KMS-11 (cell line): Measurements from ENCODE around the gene GALNT2.

Experiments used
- H2AFZ ChIP-seq: fragments of 200-600 bp; sonication (generic); 2 replicates; pipeline ENCODE4 v1.6.1; 2016; ENCODE audit warnings: antibody characterized with exemption, mixed run types, low read depth
- H3K27ac ChIP-seq: fragments of 200-600 bp; sonication (generic); 2 replicates; pipeline ENCODE4 v1.6.1; 2016; ENCODE audit warnings: mild to moderate bottlenecking, mixed run types
- H3K27me3 ChIP-seq: fragments of 200-600 bp; sonication (generic); 2 replicates; pipeline ENCODE4 v1.6.1; 2017; ENCODE audit warnings: mild to moderate bottlenecking, low read depth, mixed run types, moderate library complexity; ENCODE audit not compliant: insufficient read depth
- H3K36me3 ChIP-seq: fragments of 200-600 bp; sonication (generic); 2 replicates; pipeline ENCODE4 v1.6.1; 2017; ENCODE audit warnings: mild to moderate bottlenecking, mixed run types; ENCODE audit not compliant: insufficient read depth
- H3K4me1 ChIP-seq: fragments of 200-600 bp; sonication (generic); 2 replicates; pipeline ENCODE4 v1.6.1; 2016; ENCODE audit warnings: mild to moderate bottlenecking, low read depth, mixed run types; ENCODE audit not compliant: poor library complexity, severe bottlenecking
- H3K4me2 ChIP-seq: fragments of 200-600 bp; sonication (generic); 2 replicates; pipeline ENCODE4 v1.7.0; 2016; ENCODE audit warnings: mild to moderate bottlenecking, mixed run types
- H3K4me3 ChIP-seq: fragments of 200-600 bp; sonication (generic); IDR thresholded peaks from 2 replicates; pipeline ENCODE4 v1.6.1; 2017; ENCODE audit warnings: low read depth, low read length, mixed read lengths; ENCODE audit not compliant: insufficient read depth
- H3K79me2 ChIP-seq: fragments of 200-600 bp; sonication (generic); 2 replicates; pipeline ENCODE4 v1.6.1; 2016; ENCODE audit warnings: low read depth, mixed run types; ENCODE audit not compliant: insufficient read depth
- H3K9ac ChIP-seq: fragments of 200-600 bp; sonication (generic); 2 replicates; pipeline ENCODE4 v1.6.1; 2016; ENCODE audit warnings: mild to moderate bottlenecking, mixed run types
- H4K20me1 ChIP-seq: fragments of 200-600 bp; sonication (generic); 2 replicates; pipeline ENCODE4 v1.6.1; 2016; ENCODE audit warnings: mild to moderate bottlenecking, mixed run types; ENCODE audit not compliant: insufficient read depth
- CTCF ChIP-seq: fragments of 200-600 bp; sonication (generic); conservative IDR thresholded peaks from 2 replicates; pipeline ENCODE4 v1.6.1; 2017; ENCODE audit warnings: low read depth, mild to moderate bottlenecking, antibody characterized with exemption, low read length, moderate library complexity, mixed read lengths

GALNT2 gene

GRCh38 chr1:230186003-230186863 lies 119.2 kb downstream of the GALNT2 start:
- no peak for TF ChIP-seq CTCF
- H3K4me2 ChIP-seq, result no peak overlapping the region
- no peak overlapping the region for H3K9ac ChIP-seq

DNA sequence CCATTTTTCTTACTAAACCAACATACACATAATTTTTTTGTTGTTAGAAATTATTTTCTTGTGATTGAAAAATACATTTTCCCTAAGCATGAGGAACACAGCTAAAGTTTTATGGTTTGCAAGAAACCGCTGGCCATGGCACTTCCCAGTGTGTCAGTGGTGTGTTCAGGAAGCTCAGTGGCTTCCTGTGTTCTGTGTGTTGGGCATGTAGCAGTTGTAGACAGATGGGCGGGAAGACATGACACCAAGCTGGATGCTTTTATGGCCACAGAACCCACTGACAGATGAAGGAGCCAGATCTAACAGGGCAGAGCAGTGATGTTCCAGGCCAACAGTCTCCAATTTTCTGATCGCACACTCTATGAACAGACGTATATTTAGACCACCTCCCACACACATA lies 119.8 kb downstream of the GALNT2 start:
- Histone ChIP-seq H3K4me2 (no peak overlapping the region), H3K9ac (no peak overlapping the region)

More at GRCh38 chr1:230186003-230186863, 119.2 kb downstream of the GALNT2 start:
- peaks cover 2% of the 10 kb centered on the region for H3K4me1 ChIP-seq
- peaks cover 70% of the 10 kb centered on the region for H3K79me2 ChIP-seq
- no peak overlapping the region for H2AFZ ChIP-seq
- no peak overlapping the region for H3K27ac ChIP-seq
- H3K4me3 ChIP-seq, result no peak overlapping the region
- H3K27me3 ChIP-seq, result no peaks in the 10 kb centered on the region
- no peaks in the 10 kb centered on the region for H4K20me1 ChIP-seq
- H3K36me3 ChIP-seq, result no peaks in the 10 kb centered on the region

GRCh38 chr1:230187290-230187689 lies 120.3 kb downstream of the GALNT2 start:
- Histone ChIP-seq H3K4me1 (no peaks in the 10 kb centered on the region), H3K4me2 (no peak overlapping the region), H3K79me2 (peaks cover 68% of the 10 kb centered on the region), H3K9ac (no peak overlapping the region), H3K4me3 (no peak overlapping the region), H3K27ac (no peak overlapping the region), H2AFZ (no peak overlapping the region), H3K27me3 (no peaks in the 10 kb centered on the region), H3K36me3 (no peaks in the 10 kb centered on the region), H4K20me1 (no peaks in the 10 kb centered on the region)
- no peak for TF ChIP-seq CTCF

More for the DNA sequence above, 119.8 kb downstream of the GALNT2 start:
- no peak for TF ChIP-seq CTCF
- Histone ChIP-seq H3K36me3 (no peaks in the 10 kb centered on the region), H3K4me3 (no peak overlapping the region), H2AFZ (no peak overlapping the region), H3K27me3 (no peaks in the 10 kb centered on the region), H4K20me1 (no peaks in the 10 kb centered on the region), H3K4me1 (no peaks in the 10 kb centered on the region), H3K79me2 (peaks cover 68% of the 10 kb centered on the region), H3K27ac (no peak overlapping the region)

GRCh38 chr1:230188826-230189225 lies 121.8 kb downstream of the GALNT2 start:
- Histone ChIP-seq H3K4me1 (no peaks in the 10 kb centered on the region), H3K36me3 (no peaks in the 10 kb centered on the region), H3K4me2 (no peak overlapping the region), H4K20me1 (no peaks in the 10 kb centered on the region), H3K27me3 (no peaks in the 10 kb centered on the region), H3K79me2 (peaks cover 62% of the 10 kb centered on the region; the same call in 1 of the 2 replicates), H3K4me3 (no peak overlapping the region), H3K27ac (no peak overlapping the region), H3K9ac (no peak overlapping the region), H2AFZ (no peak overlapping the region)
- no peak for TF ChIP-seq CTCF
